ENCODE measurements around the gene HDAC4.

HDAC4 gene

DNA sequence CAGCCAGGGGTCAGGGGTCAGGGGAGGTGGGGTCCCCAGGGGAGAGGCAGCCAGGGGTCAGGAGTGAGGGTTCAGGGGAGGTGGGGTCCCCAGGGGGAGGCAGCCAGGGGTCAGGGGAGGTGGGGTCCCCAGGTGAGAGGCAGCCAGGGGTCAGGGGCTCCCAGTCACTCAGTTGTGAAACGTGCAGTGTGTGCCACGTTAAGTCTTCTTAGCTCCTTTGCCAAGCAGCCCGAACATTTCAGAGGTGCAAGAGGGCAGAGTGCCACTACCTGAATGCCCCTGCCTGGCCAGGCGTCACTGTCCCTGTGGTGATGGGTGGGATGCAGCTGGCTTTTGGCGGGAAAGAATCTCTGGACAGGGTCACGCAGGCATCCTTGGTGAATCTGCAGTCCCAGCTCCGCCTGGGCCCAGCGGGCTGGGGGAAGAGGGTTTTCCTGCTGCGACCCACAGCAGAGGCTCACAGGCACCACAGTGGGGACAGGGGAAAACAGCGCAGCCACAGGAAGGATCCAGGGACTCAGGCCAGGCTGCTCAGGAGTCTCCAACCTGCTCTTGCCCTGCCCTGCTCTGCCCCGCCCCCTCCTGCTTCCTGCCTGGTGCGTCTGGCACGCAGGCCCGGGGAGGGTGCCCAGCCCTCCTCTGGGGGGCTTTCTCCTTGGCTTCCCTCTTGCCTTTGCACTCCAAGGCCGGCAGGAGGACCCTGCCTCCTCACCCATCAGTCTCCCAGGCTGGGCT lies 364.7 kb downstream of the HDAC4 start:
- DNase-seq (ENCODE audit: low spot score): no peak
- Mint-ChIP-seq H3K4me1 (ENCODE audit: low read depth) (no peaks in the 10 kb centered on the region), H3K27ac (no peak overlapping the region), H3K4me3 (no peak overlapping the region), H3K9me3 (no peaks in the 10 kb centered on the region), H3K36me3 (ENCODE audit: low read depth) (no peaks in the 10 kb centered on the region), H3K27me3 (ENCODE audit: low read depth) (peaks cover 18% of the 10 kb centered on the region)

DNA sequence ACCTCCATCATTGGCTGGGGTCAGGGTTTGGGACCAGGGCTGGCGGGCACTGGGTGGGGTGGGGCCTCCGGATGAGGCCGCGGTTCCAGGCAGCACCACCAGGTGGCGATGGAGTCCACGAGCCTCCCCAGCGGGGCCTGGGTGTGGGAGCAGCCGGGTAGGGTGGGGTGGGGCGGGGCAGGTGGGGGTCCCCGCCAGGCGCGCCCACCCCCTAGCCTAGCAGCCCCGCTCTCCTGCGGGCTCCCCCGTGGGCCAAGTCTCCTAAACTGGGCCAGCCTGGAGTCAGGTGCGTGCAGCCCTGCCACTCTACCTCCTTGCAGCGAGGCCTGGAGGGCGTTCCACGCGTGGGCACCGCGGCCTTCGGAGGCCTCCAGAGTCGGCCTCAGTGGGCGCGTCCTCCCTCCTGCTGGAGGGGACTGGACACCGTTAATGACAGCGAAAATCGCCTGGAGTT lies 365.4 kb downstream of the HDAC4 start:
- H3K4me3 Mint-ChIP-seq: no peak overlapping the region
- DNase-seq (ENCODE audit: low spot score): peak; percentile 46

DNA sequence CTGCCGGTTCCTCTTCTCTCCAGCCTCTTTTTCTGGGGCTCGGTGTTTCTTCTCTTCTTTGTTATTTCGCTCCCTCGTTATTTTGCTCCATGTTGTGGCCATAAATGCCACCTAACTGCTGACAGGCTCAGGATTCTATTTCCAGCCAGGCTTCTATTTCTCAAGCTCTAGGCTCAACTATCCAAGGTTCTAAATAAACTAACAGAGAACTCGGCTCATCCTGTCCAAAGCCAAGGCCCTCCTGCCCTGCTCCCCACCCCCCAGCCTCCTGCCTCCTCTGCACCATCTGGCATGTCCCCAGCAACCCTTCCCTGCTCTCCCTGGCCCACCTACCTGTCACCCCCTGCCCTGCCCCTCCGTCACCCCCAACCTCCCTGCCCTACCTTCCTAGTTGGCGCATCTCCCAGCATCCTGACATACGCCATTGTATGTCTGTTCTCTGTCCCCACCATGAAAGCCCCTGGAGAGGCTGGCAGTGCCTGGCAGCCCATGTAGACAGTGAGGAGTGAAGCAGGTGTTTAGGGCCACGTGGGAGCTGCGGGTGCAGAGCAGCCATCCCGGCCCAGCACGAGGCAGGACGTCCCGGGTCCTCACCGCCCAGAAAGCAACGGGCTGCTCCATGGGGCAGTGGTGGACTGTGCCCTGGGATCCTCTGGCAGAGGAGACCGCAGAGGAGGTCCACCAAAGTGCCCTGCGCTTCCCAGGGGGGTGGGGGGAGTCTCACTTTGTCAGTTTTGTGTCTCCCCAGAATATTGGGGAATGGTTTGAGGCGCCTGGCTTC lies 366.1 kb downstream of the HDAC4 start:
- Mint-ChIP-seq H3K27me3 (ENCODE audit: low read depth) (peaks cover 23% of the 10 kb centered on the region), H3K9me3 (no peaks in the 10 kb centered on the region), H3K27ac (no peak overlapping the region), H3K36me3 (ENCODE audit: low read depth) (no peaks in the 10 kb centered on the region), H3K4me1 (ENCODE audit: low read depth) (no peaks in the 10 kb centered on the region), H3K4me3 (no peak overlapping the region)
- no peak for DNase-seq (ENCODE audit: low spot score)

More for the DNA sequence above, 365.4 kb downstream of the HDAC4 start:
- no peaks in the 10 kb centered on the region for H3K4me1 Mint-ChIP-seq (ENCODE audit: low read depth)
- no peaks in the 10 kb centered on the region for H3K36me3 Mint-ChIP-seq (ENCODE audit: low read depth)
- no peaks in the 10 kb centered on the region for H3K9me3 Mint-ChIP-seq
- peaks cover 21% of the 10 kb centered on the region for H3K27me3 Mint-ChIP-seq (ENCODE audit: low read depth)
- H3K27ac Mint-ChIP-seq: no peak overlapping the region

DNA sequence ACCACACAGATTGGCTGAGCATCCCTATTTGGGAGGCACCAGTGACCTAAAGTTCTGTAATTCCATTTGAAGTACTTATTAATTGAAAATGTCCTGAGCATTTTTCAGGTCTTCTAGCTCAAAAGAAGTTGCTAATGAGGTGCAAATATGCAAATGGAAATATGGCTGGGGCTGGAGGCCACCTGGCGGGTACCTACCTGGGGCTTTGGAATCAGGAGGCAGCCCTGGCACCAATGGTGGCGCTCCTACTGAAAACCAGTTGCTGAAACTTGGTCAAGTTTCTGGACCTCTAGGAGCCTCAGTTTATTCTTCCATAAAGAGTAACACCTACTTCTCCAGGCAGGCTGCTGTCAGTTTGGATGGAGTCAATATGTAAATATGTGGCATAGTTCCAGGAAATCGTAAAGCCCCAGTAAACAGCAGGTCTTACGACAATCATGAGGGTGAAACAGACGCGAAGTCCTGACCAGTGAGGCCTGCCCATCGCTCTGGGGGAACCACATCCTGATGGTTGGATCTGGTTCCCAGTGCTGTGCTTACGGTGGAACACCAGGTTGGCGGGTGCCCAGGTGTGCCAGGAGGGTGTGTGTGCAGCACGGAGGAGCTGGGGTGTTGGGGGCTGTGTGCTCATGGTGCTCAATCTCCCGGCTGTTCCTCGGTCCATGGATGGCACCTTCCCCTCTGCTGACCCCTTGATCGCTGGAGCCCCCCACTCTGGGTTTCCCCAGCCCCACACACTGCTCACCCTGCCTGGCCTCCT lies 366.8 kb downstream of the HDAC4 start:
- Mint-ChIP-seq H3K27me3 (ENCODE audit: low read depth) (peaks cover 23% of the 10 kb centered on the region), H3K36me3 (ENCODE audit: low read depth) (no peaks in the 10 kb centered on the region), H3K4me1 (ENCODE audit: low read depth) (no peaks in the 10 kb centered on the region), H3K9me3 (no peaks in the 10 kb centered on the region), H3K27ac (no peak overlapping the region), H3K4me3 (no peak overlapping the region)
- no peak for DNase-seq (ENCODE audit: low spot score)

DNA sequence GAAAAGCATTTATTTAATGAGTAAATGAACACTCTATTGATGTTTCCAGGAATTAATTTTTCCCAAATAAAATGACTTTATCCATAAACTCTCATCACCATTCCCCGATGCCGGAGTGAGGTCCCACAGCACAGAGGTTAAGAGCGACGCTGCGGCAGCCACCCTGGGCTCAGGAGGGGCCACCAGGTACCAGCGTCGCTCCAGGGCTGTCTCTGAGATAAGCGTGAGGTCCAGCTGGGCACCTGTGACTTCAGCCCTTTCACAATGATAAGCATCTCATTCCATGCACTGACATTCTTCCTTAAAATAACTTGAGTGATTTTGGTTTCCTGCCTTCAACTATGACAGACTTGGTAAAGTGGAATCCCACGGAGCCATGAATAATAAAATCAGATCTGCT lies 370.9 kb downstream of the HDAC4 start:
- DNase-seq (ENCODE audit: low spot score): no peak
- no peaks in the 10 kb centered on the region for H3K36me3 Mint-ChIP-seq (ENCODE audit: low read depth)

DNA sequence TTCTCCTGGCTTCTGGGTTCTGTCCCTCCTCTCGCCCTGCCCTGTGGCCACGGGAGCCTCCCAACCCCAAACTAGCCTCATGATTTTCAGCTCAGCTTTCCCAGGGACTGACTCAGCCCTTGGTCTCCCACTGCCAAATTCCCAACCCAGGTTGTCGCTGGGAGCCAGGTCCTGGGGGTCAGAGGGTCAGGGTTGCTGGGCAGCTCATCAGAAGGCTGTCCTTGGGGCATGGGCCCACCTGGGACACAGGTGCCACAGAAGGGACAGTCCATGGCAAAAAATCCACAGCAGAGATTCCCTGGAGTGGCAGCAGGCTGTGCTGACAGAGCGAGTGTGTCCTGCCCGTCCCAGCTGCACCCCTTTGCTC lies 372.6 kb downstream of the HDAC4 start:
- Mint-ChIP-seq H3K4me1 (ENCODE audit: low read depth) (no peaks in the 10 kb centered on the region), H3K27me3 (ENCODE audit: low read depth) (peaks cover 18% of the 10 kb centered on the region), H3K4me3 (no peak overlapping the region), H3K9me3 (no peaks in the 10 kb centered on the region), H3K36me3 (ENCODE audit: low read depth) (no peaks in the 10 kb centered on the region), H3K27ac (no peak overlapping the region)
- DNase-seq (ENCODE audit: low spot score): no peak

More for the DNA sequence above, 370.9 kb downstream of the HDAC4 start:
- peaks cover 23% of the 10 kb centered on the region for H3K27me3 Mint-ChIP-seq (ENCODE audit: low read depth)
- no peaks in the 10 kb centered on the region for H3K9me3 Mint-ChIP-seq
- no peaks in the 10 kb centered on the region for H3K4me1 Mint-ChIP-seq (ENCODE audit: low read depth)
- no peak overlapping the region for H3K4me3 Mint-ChIP-seq
- no peak overlapping the region for H3K27ac Mint-ChIP-seq

DNA sequence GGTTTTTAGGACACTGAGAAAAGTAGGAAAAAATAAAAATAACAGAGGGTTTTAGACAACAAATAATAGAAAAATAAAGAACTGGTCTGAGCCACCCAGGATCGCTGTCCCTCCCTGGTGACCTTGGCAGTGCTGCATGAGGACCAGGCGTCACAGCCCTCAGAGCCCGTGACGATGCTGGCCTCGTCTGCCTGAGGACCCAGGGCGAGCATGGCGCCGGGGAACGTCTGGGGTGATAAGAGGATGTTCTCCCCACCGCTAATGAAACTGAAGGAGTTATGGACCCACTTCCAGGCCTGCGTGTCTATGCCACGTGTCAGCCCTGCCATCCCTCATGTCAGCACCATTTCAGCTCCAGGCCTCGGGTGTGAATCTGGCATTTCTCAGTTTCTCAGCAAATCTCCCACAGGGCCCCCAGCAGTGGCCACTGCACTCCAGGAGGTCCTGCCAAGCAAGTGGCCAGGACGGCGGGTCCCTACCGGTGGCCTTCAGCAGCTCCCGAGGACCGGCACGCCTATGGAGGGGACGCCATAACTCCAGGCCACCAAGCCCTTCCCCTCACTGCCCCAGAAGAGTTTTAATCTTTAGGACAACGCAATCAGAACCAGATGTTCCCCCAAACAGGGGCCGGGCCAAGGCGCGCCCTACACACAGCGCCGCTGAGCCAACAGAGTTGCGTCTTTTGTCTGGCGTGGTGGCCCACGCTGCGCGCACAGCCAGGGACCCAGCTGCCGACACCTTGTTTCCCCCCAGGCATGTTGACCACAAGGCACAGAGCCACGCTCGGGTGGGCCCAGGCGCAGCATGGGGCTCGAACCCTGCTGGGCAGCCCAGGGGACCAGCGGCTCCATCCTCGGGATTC lies 373.2 kb downstream of the HDAC4 start:
- no peaks in the 10 kb centered on the region for H3K4me1 Mint-ChIP-seq (ENCODE audit: low read depth)
- no peaks in the 10 kb centered on the region for H3K36me3 Mint-ChIP-seq (ENCODE audit: low read depth)
- no peak overlapping the region for H3K4me3 Mint-ChIP-seq
- no peak overlapping the region for H3K27ac Mint-ChIP-seq
- peaks cover 15% of the 10 kb centered on the region for H3K27me3 Mint-ChIP-seq (ENCODE audit: low read depth)
- DNase-seq (ENCODE audit: low spot score): no peak
- H3K9me3 Mint-ChIP-seq: no peaks in the 10 kb centered on the region

DNA sequence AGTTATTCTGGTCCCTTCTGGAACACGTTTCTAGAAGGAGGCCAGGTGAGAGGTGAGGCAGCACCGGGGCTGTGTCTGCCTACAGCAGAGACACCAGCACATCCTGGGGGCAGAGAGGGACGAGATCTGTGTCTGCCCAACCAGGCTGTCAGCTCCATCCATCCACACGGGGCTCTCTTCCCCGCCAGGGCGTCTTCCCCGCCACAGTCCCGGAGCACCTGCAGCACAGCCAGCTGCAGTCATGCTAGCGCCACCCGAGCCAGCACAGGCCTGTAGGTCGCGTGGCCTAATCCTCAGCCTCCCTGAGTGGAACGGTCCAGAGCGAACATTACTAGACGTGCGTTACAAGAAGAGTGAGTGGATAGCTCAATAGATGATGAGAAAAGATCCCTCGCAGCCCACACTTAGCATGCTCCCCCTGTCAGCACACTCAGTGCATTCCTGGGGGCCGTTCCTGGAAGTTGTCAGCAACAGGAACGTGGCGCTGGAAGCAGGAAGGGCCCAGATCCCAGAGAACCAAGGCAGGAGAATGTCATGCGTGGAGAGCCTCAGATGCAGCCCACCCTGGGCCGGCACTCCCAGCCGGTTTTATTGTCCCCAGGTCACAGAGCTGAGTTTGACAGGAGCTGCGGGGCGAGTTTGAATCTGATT lies 374.0 kb downstream of the HDAC4 start:
- H3K27me3 Mint-ChIP-seq (ENCODE audit: low read depth): peaks cover 10% of the 10 kb centered on the region
- no peak overlapping the region for H3K4me3 Mint-ChIP-seq
- no peaks in the 10 kb centered on the region for H3K36me3 Mint-ChIP-seq (ENCODE audit: low read depth)
- DNase-seq (ENCODE audit: low spot score): no peak
- H3K4me1 Mint-ChIP-seq (ENCODE audit: low read depth): no peaks in the 10 kb centered on the region
- H3K27ac Mint-ChIP-seq: no peak overlapping the region
- H3K9me3 Mint-ChIP-seq: no peaks in the 10 kb centered on the region

DNA sequence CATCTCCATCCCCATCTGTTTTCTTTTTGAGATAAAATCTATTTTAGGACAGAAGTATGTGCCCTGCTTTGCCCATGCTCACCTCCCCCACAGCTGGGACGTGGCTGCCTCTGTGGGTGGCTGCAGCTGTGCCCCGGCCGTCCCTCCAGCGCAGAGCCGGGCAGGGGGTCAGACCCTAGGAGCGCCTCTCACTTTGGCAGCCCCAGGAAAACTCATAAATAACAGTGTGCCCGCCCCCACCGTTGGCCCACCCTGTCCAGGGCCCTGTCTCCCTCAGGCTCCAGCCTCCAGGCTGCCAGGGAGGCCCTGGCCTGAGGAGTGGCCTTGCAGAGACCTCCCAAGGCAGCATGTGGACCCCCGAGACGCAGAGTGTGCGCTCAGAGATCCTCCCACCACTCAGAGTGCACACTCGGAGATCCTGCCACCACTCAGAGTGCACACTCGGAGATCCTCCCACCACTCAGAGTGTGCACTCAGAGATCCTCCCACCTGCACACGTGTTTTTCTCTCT lies 374.8 kb downstream of the HDAC4 start:
- Mint-ChIP-seq H3K4me1 (ENCODE audit: low read depth) (no peaks in the 10 kb centered on the region), H3K4me3 (no peak overlapping the region), H3K27ac (no peak overlapping the region), H3K27me3 (ENCODE audit: low read depth) (peaks cover 6% of the 10 kb centered on the region), H3K9me3 (no peaks in the 10 kb centered on the region), H3K36me3 (ENCODE audit: low read depth) (no peaks in the 10 kb centered on the region)
- DNase-seq (ENCODE audit: low spot score): no peak

DNA sequence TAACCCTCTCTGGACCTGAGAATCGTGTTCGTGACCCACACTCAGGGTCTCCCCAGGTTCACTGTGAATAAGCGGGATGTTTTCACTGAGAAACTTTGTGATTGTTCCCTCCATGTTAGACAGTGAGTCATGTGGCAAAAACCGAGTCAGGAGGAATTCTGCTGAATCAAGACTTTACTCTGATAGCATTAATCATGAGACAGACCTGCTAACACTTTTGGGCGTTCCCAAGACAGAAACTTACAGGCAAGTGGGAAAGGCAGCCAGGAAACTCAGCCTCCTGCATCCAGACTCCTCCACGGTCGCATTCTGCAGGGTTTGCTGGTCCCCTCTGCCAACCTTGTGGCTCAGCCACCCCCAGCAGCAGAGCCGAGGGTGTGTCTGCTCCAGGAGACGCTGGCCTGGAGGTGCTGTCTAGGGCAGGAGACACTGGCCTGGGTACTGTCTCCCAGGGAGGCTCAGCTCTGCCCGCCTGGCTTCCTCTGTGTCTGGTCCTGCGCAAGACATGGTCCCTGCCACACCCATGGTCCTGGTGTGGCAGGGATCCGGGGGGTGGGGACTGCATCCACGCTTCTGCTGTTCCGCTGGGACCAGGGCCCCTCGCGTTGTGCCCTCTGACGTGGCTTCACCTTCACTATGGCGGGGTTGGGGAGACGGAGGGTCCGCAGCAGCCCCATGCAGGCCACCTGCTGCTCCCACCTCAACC lies 375.6 kb downstream of the HDAC4 start:
- Mint-ChIP-seq H3K36me3 (ENCODE audit: low read depth) (no peaks in the 10 kb centered on the region), H3K4me3 (no peak overlapping the region), H3K27ac (no peak overlapping the region), H3K4me1 (ENCODE audit: low read depth) (no peaks in the 10 kb centered on the region), H3K9me3 (no peaks in the 10 kb centered on the region), H3K27me3 (ENCODE audit: low read depth) (peaks cover 3% of the 10 kb centered on the region)
- no peak for DNase-seq (ENCODE audit: low spot score)

DNA sequence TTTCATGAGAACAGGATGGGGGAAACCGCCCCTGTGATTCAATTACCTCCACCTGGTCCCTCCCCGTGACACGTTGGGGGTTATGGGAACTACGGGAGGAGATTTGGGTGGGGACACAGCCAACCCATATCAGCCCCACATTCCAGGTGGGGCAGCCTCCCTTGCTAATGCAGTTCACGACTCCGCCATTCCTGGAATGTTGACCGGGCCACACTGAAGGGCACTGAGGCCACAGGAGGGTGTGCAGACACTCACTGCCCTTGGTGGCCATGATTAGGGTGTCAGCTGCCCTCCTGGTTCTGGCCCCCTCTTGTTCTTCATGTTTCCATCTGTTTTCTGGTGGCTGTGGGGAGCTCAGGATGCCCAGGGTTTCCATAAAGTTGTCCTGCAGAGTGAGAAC lies 376.6 kb downstream of the HDAC4 start:
- Mint-ChIP-seq H3K4me3 (no peak overlapping the region), H3K27ac (no peak overlapping the region), H3K36me3 (ENCODE audit: low read depth) (no peaks in the 10 kb centered on the region), H3K4me1 (ENCODE audit: low read depth) (no peaks in the 10 kb centered on the region), H3K27me3 (ENCODE audit: low read depth) (peaks cover 2% of the 10 kb centered on the region), H3K9me3 (no peaks in the 10 kb centered on the region)
- no peak for DNase-seq (ENCODE audit: low spot score)

DNA sequence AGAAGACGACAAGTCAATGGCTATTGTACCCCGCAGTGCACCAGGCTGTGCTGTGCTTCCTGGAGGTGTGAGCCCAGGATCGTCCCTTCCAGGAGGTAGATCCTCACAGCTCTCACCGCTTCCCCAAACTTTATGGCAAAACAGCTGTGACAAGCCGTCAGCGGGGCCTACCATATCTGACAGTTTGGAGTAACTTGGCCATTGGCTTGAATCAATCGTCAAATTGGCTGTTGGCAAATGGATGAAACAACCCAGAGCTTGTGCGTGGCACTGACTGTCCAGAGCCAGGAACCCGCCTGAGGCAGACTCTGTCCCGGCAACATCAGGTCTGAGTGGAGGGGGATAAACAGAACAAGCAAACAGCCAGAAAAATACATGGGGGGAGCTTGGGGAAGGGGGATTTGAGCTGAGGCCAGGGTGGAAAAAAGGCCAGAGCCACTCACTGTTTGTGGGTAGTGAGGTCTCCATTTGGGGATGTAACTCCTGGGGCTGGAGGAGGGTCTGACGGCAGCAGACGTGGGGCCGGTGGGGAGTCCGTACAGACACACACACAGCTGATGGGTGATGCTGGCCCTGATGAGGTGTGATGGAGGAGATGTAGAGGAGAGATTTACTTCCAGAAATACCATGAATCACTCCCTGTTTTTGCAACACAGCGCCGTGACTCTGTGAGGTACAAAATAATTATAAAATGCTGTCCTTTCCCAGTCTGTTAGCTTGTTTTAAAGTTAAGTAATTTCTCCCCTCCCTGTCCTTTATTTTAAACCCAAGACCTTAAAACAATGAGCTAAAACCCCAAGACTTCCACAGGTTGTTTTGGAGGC lies 378.2 kb downstream of the HDAC4 start:
- no peaks in the 10 kb centered on the region for H3K4me1 Mint-ChIP-seq (ENCODE audit: low read depth)
- H3K36me3 Mint-ChIP-seq (ENCODE audit: low read depth): no peaks in the 10 kb centered on the region
- DNase-seq (ENCODE audit: low spot score): no peak
- no peaks in the 10 kb centered on the region for H3K9me3 Mint-ChIP-seq
- peaks cover 2% of the 10 kb centered on the region for H3K27me3 Mint-ChIP-seq (ENCODE audit: low read depth)
- H3K4me3 Mint-ChIP-seq: no peak overlapping the region
- H3K27ac Mint-ChIP-seq: no peak overlapping the region
